Suppressor macrophage (primary cell): ENCODE results near the gene MICAL3.
"Not testable (repeated sequence)": the region's sequence is repeated elsewhere in the genome, so short reads cannot be mapped to it uniquely, and the experiment has no call there.

Experiments used
- DNase-seq, 4 experiments: peaks; one replicate each; pipeline ENCODE4 v3.0.0-alpha.2; 2020 to 2022

The MICAL3 gene

DNA sequence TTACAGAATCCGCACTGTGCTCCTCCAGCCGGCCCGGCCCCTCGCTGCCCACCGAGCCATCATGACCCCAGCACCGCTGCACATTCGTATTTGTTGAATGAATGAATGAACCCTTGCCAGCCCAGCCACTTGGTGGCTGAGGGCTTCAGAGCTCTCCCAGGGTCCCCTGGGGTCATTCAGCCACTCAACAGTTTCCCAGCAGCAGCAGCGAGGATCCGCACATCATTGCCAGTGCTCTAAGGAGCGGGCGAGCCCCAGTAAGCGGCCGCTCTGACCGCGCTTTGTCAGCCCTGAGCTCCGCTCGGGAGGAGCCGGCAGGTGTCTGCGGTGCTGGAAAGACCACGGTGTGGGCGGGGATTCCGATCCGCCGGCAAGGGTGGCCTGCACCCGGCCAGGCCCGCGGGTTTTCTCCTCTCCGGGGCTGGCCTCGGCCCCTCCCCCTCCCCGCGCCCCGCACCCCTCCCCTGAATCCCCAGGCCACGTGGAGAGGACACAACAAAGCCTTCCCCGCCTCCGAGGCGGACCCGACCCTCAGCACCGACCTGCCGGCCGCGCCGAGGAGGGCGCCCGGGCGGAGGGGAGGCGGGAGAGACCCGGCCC lies 250.7 kb downstream of the MICAL3 start:
- peak; percentile 20 to 62 (median 54) for DNase-seq

DNA sequence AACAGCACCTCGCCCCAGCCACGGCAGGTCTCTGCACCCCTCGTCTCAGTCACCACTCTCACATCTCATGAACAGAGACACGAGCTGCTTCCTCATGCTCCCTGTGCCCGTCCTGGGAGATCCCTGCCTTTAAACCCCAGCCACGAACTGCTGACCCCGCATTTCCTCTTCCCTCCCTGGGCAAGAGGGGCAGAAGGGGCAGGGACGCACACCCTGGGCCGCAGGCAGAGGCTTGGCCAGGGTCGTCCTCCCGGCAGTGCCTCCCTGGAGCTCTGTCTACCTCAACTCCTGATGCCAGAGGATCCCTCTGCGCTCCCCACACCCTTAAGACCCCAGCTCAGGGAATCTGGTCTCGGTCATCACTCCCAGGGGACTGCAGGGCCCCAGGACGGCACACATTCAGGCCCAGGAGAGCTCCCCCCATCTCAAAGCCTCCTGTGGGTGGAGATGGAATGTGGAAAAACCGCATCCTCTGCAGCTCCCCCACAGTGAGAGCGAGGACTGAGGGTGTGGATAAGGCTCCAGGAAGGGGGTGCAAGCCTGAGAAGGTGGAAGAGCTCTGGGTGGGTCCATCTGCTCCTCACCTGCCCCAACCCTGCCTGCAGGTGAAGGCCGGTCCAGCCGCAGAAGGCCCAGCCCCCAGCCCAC lies 251.3 kb downstream of the MICAL3 start:
- peak; percentile 74 to 88 (median 86) for DNase-seq

GRCh38 chr22:17772249-17772957 lies 252.0 kb downstream of the MICAL3 start:
- peak in 2 of 4 experiments; percentile 42 to 45 for DNase-seq

GRCh38 chr22:17770180-17771077 lies 253.9 kb downstream of the MICAL3 start:
- DNase-seq: no peak

DNA sequence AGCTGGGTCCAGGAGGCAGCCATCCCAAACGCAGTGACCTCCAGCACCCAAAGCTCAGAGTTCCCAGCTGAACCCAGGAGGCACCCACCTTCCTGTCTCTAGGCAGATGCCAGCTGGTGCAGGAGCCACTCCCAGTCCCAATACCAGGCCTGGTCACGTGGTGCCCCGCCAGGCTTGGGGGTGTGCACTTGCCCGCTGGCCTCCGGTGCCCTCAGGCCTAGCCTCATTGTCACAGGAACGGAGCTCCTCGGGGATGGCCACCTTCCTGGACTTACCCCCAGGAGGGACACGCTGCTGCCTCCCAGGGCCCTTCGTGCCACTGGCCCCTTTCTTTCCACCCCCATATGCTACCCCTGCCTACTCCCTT lies 254.7 kb downstream of the MICAL3 start:
- DNase-seq: peak in 1 of 4 experiments; percentile 17

GRCh38 chr22:17769013-17769715 lies 255.2 kb downstream of the MICAL3 start:
- peak; percentile 55 to 82 (median 82) for DNase-seq

GRCh38 chr22:17767233-17768065 lies 256.9 kb downstream of the MICAL3 start:
- peak; percentile 28 to 70 (median 45) for DNase-seq

DNA sequence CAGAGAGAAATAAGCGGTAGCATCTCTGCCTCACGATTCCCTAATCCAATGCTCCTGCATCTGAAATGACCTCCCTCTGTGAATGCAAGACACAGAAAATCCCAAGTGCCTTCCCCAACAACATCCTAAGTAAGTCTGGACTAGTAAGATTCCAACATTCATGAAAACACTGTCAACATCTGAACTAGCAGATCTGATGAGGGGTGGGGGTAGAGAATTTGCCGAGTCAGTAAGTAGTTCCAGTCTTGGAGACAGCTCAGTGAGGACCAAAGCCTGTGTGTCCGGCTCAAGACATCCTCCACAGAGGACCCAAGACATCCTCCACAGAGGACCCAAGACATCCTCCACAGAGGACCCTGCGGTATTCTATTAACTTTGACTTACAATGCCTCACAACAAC lies 259.5 kb downstream of the MICAL3 start:
- DNase-seq: not testable (repeated sequence)

GRCh38 chr22:17764036-17764435 lies 260.3 kb downstream of the MICAL3 start:
- DNase-seq: no peak

DNA sequence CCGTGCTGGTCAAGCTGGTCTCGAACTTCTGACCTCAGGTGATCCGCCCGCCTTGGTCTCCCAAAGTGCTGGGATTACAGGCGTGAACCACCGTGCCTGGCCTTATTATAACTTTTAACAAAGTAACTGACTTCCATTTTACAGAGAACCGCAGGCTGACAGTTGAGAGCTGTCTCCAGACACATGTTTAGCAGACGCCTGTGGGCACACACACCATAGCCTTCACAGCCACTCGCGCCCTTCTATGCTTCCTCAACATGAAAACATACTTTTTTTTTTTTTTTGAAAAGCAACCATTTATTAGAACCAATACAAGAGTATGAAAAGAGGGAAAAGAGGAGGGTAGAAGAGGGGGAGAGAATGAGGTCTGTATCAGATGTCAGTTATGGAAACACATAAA lies 260.9 kb downstream of the MICAL3 start:
- DNase-seq: not testable (repeated sequence)

- DNase-seq: no peak
Observed at GRCh38 chr22:17761138-17761488, 263.2 kb downstream of the MICAL3 start.

GRCh38 chr22:17754233-17754925 lies 270.0 kb downstream of the MICAL3 start:
- DNase-seq: peak; percentile 33 to 70 (median 48)

DNA sequence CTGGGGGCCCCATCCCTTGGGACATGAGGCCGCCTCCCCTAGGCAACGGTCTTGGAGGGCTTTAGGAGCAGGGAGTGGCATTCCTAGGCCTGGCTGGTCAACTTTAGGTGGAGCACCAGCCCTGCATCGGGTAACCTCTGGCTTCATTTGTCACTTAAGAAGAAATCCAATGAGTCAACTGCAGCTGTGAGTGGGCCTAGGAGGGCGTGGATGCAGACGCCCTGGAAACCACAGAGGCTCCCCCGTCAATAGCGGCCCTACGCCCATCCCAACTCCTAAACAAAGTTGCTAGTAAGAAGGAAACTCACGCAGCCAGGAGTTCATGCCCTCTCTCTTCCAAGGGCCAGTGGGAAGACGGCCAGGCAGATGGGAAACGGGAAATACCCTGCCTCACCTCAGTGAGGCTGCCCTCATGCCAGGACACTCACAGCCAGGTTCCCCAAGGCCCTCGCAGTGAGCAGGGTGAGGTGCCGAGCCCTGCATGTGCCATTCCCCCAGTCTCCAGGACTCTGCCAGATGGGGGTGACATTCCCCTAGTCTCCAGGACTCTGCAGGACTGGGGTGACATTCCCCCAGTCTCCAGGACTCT lies 270.9 kb downstream of the MICAL3 start:
- peak; percentile 14 to 53 (median 50) for DNase-seq

DNA sequence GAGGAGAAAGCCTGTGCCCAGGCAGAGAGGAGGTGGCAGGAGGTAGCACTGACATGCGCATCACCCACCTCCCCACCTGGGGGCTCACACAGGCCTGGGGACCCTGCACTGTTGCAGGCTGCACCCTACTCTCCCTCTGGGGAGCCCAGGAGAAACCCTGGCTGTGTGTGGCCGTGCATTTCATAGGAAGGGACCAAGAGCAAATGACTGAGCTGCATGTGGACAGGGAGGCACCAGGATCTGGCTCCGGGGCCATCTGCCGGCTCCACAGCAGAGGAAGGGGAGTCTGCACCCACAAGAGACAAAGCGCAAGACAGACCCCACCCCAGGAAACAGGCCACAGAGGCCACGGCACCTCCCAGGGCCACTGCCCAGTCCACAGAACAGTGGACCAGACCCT lies 272.8 kb downstream of the MICAL3 start:
- no peak for DNase-seq

DNA sequence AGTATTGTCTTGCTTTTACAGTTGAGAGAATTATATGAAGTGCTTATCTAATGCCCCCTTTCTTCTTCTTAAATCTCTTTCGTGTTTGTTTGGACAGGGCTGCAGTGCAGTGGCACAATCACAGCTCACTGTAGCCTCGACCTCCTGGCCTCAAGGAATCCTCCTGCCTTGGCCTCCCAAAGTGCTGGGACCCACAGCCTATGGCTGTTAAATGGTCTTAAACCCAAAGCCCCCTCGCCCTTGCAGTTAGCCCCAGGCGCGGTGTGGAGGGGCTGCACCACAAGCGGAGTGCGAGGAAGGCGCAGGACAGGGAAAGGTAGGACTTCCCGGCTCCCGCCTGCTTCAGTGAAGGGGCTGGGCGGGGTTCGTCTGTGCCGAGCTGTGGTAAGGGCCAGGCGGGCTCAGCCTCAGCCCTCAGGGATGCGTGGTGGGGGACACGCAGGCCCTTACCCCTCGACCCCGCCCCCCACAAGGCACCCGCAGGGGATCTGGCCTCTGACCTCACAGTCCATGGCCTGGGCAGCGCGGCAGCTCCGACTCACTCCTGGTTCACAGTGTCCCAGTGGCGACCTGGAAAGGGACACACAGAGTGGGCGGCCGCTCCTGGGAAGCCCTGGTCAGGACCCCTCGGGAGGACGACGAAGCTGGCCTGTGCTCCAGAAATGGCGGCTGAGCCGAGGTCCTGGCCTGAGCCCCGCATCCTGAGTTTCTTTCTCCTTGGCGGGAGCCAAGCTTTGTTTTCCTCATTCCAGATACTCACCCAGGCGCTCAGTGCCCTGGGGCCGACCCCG lies 274.6 kb downstream of the MICAL3 start:
- no peak for DNase-seq

GRCh38 chr22:17748555-17749353 lies 275.6 kb downstream of the MICAL3 start:
- no peak for DNase-seq

DNA sequence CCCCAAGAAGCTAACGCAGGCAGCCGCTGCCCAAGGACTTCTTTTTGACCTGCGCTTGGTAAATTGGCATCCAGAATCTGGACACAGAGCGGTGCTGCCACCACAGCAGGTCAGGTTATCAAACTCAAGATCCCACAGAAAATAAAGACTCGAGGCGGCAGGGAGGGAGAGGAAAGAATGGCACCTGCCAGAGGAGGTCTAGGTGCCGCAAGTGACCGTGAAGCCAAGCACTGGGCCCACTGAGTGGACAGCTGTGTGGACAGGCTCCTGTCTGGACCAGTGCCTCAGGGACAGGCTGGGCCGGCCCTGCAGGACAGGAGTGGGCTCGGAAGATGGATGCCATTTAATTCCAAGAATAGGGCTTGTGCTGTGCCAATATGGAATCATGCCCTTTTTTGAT lies 277.4 kb downstream of the MICAL3 start:
- no peak for DNase-seq

DNA sequence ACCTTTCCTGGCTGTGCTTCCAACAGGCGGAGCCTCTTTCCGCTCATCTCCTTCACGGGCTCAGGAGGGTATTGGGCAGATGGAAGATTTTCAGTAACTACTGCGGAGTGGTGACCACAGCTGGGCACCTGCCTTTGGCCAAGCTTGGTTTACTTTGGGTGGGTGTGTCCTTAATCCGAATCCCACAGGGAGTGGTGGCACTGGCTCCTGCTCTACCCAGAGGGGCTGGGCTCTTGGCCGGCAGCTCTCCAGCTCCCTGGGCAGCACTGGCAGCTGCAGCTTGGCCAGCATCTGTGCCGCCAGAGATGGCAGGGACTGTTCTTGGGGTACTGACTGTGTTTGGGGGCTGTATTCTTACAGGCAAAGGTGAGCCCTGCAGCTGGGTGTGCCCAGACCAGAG lies 279.9 kb downstream of the MICAL3 start:
- DNase-seq: no peak
